ENCODE data around the gene SH3RF1. TPM values are rescaled to one million over a fixed set of nuclear protein-coding genes. Genes with fewer than 3 reads are reported as not detected.
A peak's percentile ranks its signal among the peaks of the same experiment; 100 is the strongest.

Gene SH3RF1
- total RNA-seq, 1 donor from 2014 or later: 18.6 TPM

GRCh38 chr4:169243825-169244609, 26.7 kb downstream of the SH3RF1 start:
- DNase-seq (ENCODE audit: low read depth, low spot score): no peak

DNA sequence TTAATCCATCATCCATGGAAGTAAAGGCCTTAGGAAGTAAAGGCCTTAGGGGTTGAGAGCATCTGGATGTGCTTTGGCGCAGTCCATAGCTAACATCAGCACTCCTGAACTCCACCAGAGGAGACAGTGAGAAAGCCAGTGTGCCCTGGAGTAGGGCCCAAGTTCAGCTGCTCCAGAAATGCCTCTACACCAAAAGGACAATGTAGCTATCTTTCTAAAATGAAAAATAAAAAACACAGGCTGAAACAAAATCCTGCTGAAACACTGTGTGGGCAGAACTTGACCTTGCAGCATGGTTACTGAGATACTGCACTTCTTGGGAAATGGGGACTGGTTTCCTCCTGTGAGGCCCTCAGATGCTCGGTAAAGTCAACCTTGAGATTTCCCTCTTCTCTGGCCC, 29.3 kb downstream of the SH3RF1 start:
- H3K9me3 Mint-ChIP-seq: no peaks in the 10 kb centered on the region
- TF ChIP-seq, protein P1, sequence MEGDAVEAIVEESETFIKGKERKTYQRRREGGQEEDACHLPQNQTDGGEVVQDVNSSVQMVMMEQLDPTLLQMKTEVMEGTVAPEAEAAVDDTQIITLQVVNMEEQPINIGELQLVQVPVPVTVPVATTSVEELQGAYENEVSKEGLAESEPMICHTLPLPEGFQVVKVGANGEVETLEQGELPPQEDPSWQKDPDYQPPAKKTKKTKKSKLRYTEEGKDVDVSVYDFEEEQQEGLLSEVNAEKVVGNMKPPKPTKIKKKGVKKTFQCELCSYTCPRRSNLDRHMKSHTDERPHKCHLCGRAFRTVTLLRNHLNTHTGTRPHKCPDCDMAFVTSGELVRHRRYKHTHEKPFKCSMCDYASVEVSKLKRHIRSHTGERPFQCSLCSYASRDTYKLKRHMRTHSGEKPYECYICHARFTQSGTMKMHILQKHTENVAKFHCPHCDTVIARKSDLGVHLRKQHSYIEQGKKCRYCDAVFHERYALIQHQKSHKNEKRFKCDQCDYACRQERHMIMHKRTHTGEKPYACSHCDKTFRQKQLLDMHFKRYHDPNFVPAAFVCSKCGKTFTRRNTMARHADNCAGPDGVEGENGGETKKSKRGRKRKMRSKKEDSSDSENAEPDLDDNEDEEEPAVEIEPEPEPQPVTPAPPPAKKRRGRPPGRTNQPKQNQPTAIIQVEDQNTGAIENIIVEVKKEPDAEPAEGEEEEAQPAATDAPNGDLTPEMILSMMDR (conservative IDR thresholded peaks at IDR 0.05): no peak
- H3K4me3 Mint-ChIP-seq: no peak overlapping the region
- H3K4me1 Mint-ChIP-seq: peaks cover 42% of the 10 kb centered on the region
- DNase-seq (ENCODE audit: low read depth, low spot score): no peak
- H3K27me3 Mint-ChIP-seq (ENCODE audit: low read depth): no peaks in the 10 kb centered on the region
- no peaks in the 10 kb centered on the region for H3K36me3 Mint-ChIP-seq (ENCODE audit: low read depth)
- H3K27ac Mint-ChIP-seq (ENCODE audit: unreplicated experiment): no peak overlapping the region

More at GRCh38 chr4:169243825-169244609, 26.7 kb downstream of the SH3RF1 start:
- TF ChIP-seq, protein P1 (conservative IDR thresholded peaks at IDR 0.05): no peak
- Mint-ChIP-seq H3K36me3 (ENCODE audit: low read depth) (peaks cover 10% of the 10 kb centered on the region), H3K4me3 (peak overlapping the region; percentile 65), H3K9me3 (no peaks in the 10 kb centered on the region), H3K4me1 (peaks cover 53% of the 10 kb centered on the region), H3K27me3 (ENCODE audit: low read depth) (no peaks in the 10 kb centered on the region), H3K27ac (ENCODE audit: unreplicated experiment) (peak overlapping the region; percentile 92)

GRCh38 chr4:169239221-169239905, 31.4 kb downstream of the SH3RF1 start:
- no peak overlapping the region for H3K4me3 Mint-ChIP-seq
- no peak overlapping the region for H3K27ac Mint-ChIP-seq (ENCODE audit: unreplicated experiment)
- H3K9me3 Mint-ChIP-seq: no peaks in the 10 kb centered on the region
- peaks cover 29% of the 10 kb centered on the region for H3K4me1 Mint-ChIP-seq
- H3K27me3 Mint-ChIP-seq (ENCODE audit: low read depth): no peaks in the 10 kb centered on the region
- no peak for DNase-seq (ENCODE audit: low read depth, low spot score)
- no peaks in the 10 kb centered on the region for H3K36me3 Mint-ChIP-seq (ENCODE audit: low read depth)
- TF ChIP-seq, protein P1 (conservative IDR thresholded peaks at IDR 0.05): no peak

DNA sequence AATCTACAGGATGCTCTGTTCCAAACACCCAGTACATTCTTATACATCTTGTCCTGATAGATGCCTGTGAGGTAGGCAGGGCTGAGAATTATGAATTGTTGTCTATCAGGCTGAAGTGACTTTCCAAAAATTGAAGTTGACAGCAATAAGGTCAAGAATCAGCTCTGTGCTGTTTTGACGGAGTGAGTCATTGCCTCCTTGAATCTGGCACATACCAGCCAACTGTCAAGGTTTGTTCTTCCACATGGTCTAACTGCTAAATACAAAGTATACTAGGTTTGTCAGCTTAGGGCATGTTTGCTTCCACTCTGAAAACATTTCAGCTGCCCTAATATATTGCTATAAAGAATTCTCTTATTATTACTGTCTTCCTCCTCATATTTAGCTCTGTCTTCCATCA, 32.3 kb downstream of the SH3RF1 start:
- H3K27ac Mint-ChIP-seq (ENCODE audit: unreplicated experiment): no peak overlapping the region
- H3K9me3 Mint-ChIP-seq: no peaks in the 10 kb centered on the region
- H3K4me3 Mint-ChIP-seq: no peak overlapping the region
- H3K36me3 Mint-ChIP-seq (ENCODE audit: low read depth): no peaks in the 10 kb centered on the region
- peaks cover 23% of the 10 kb centered on the region for H3K4me1 Mint-ChIP-seq
- no peak for DNase-seq (ENCODE audit: low read depth, low spot score)
- H3K27me3 Mint-ChIP-seq (ENCODE audit: low read depth): no peaks in the 10 kb centered on the region
- TF ChIP-seq, protein P1 (conservative IDR thresholded peaks at IDR 0.05): no peak

GRCh38 chr4:169236873-169237626, 33.7 kb downstream of the SH3RF1 start:
- peaks cover 17% of the 10 kb centered on the region for H3K4me1 Mint-ChIP-seq
- H3K4me3 Mint-ChIP-seq: no peak overlapping the region
- no peak for DNase-seq (ENCODE audit: low read depth, low spot score)
- no peaks in the 10 kb centered on the region for H3K27me3 Mint-ChIP-seq (ENCODE audit: low read depth)
- TF ChIP-seq, protein P1 (conservative IDR thresholded peaks at IDR 0.05): no peak
- H3K9me3 Mint-ChIP-seq: no peaks in the 10 kb centered on the region
- H3K36me3 Mint-ChIP-seq (ENCODE audit: low read depth): no peaks in the 10 kb centered on the region
- H3K27ac Mint-ChIP-seq (ENCODE audit: unreplicated experiment): no peak overlapping the region
